ENCODE measurements around the gene STRBP. TPM values are rescaled to one million over a fixed set of nuclear protein-coding genes. Genes with fewer than 3 reads are reported as not detected.

The STRBP gene
- total RNA-seq, 1 donor from 2014 or later: 31.2 TPM

DNA sequence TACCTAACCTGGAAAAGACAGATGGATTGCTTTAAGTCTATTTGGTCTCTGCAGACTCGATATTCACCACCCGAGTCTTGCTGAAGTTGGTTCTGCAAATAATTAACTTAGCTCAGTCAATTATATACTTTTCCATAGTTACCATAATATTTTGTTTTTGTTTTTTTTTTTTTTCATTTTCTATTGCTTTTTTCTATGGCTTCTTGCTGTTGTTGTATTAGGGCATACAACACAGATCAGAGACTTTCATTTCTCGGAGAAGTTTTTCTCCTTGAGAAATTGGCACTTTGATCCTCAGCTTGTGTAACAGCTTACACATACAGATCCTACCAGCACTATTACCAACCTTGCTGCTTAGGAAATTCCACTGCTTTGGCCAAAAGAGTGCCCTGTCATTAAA lies 146.9 kb downstream of the STRBP start:
- no peak for ATAC-seq

DNA sequence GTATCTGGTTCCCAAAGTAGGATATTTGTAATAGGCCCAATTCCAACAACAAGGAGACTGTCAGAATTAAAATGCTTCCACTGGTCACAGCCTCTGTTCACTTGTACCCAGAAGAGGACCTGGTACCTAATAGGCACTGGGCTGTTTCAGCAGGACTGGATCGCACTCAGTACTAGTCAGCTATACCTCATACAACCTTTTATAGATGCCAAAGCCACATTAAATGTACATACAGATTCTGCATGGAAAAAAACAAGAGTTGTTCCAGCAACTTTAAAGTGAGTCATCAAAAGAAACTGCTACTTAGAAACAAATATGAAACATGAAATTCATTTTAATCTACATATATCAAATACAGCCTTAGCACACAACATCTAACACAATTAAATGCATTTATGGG lies 147.4 kb downstream of the STRBP start:
- ATAC-seq: no peak

DNA sequence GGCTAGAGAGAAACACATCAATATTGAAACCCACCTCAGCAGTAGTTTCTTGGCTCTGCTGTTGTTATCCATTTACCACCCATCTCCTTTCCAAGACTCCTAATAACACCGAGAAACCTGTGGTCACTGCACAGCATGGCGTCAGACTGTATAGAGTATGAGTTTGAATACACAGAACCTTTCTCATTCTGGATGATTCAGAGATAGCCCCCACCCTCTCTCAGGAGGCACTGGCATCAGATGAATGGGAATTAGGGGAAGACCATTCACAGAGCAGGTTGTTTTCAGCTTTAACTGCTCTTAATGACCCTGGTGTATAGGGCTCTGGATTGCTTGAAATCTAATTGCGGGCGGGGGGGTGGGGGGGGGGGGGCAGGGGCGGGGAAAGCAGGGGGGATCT lies 148.3 kb downstream of the STRBP start:
- ATAC-seq: no peak

DNA sequence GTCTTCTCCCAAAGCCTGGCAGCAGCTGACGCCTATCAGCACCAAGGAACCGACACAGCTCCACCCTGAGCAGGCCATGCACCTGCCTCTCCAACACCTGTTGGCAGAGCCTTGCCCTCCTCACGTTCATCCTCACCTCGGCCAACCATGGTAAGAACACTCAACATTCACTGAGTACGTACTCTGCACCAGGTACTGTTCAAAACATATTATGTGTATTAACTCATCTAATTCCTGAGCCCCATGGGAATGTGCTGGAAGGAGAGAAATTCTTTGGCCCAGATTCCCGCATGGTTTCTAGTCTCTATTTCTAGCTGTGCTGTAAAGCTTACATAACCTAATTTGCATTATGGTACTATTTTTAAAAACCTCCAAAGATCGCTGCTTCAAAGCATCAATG lies 148.8 kb downstream of the STRBP start:
- ATAC-seq: no peak

DNA sequence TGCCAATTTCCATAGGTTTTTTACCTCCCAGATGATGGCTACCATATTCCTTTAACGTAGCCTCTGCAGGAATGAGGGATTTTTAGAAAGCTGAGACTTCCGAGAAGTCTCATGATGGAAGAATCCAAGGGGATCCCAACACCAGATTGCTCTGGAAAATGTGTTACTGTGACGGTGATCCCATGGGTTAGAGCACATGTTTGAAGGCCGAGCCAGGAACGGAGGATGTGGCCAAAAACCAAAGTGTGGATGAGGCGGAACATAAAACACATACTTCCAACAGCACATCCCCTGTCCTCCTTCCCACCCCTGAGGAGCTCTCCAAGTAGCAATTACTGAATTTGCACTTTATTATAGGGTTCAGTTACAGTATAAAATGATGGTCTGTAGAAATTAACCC lies 152.3 kb downstream of the STRBP start:
- ATAC-seq: no peak

DNA sequence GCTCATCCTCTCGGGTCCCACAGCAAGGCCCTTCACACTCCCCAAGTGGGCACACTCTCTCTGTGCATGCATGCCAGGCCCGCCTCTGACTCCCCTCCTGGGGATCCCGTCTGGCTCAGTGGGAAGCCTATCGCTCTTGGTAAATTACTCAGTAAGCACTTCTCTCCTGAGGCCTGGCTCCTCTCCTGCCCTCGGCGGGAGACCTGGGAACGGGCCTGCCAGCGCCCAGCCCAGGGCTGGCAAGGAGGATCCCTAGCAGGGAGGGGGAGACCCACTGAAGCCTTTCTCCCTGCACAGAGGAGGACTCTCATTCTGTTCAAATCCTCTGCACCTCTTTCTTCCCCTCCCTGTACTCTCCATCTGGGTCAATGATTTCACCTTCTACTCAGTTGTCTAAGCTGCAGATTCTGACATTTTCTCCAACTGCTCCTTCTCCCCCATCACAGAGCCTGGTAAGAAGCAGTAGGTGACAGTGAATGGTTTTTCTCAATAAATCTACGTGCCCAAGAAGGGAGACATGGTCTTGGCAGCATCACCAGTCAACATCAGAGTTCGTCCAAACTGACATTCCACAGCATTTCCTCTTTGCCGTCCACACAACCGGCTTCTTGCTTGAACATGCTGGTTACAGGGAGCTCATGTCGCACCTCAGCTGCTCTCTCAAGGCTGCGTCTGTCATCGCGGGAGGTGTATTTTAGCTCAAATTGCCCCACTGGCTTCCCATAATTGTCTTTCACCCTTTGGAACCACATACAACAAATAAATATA lies 153.1 kb downstream of the STRBP start:
- no peak for ATAC-seq

DNA sequence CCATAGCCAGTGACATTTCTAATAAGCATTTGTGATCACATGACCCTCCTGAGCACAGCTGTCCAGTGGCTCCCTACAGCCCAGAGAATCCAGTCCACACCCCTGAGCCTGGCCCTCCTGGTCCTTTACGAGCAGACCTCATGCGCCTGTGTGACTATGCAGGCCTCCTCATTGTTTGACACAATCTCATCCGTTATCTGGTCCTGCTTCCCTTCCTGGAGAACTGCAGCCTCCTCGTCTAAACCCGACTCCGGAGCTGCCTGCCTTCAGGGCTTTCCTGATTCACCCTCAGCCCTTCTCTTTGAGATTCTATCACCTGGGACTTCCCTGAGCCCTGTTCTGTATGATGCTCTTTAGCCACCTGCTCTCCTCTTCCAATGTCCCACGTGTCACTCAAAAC lies 155.2 kb downstream of the STRBP start:
- ATAC-seq: no peak

DNA sequence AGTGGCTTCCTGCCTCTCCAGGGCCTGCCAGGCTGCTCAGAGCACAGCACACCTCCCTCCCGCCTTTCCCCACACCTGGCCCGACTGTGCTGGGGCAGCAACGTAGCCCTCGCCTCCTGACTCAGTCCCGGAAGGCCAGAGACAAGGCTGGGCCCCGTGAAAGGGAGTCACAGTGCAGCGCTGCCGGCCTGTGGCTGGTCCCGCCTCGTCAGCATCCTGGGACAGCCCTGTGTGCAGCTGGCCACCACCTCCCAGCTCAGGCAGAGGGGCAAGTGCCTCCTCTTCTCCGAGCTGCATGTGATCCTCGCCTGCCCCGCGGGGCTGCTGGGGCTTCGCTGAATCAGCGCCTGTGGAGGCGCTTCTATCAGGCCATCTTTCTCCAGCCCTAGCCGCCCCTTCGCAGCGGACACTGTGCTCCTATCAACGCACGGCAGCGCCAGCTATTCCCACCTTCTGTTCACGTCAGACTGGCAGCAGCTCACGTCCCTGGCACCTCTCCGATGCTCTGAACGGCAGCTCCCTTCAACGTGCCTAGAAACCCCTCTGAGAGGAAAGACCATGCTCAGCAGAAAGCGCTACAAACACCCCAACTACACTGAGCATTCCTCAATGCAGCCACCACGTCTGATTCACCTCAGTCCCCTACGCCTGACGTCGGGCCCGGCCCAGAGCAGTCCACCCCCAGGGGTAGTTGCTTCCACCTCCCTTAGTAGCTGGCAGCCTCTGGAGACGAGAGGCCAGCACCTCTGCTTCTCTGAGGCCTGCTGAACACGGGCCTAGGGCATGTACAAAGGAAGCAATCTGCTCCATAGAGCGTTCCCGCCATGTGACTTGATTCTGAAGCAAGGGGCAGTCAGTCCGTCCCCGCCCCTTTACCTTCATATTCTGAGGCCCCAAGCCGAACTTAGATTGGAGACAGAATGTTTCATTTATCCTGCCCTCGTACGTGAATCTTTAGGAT lies 156.1 kb downstream of the STRBP start:
- peak; percentile 73 for ATAC-seq

DNA sequence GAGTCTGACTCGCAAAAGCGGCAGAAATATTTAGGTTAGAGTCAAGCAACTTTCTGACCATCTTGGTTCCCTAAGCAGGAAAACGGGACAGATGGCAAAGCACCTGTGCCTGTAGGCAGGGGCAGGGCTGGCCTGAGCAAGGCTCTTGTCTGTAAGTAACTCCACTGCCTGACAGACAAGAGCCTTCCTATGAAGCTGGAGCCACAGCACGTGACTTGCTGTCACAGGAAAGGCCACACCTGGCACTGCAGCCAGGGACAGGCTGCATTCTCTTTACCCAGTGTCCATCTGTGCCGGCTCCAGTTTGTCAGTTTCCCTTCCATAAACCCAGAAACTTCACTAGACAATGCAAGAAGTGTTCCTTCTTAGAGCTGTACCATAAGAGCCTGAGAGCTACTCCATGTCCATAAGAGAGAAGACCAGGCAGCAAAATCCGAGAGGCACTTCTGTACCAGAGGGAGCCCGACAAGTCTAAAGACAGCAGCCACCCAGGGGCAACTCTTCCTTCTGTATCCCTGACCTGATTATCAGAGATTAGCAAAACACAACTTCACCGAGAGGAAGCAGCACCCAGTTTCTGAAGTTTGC lies 156.9 kb downstream of the STRBP start:
- peak; percentile 17 for ATAC-seq

DNA sequence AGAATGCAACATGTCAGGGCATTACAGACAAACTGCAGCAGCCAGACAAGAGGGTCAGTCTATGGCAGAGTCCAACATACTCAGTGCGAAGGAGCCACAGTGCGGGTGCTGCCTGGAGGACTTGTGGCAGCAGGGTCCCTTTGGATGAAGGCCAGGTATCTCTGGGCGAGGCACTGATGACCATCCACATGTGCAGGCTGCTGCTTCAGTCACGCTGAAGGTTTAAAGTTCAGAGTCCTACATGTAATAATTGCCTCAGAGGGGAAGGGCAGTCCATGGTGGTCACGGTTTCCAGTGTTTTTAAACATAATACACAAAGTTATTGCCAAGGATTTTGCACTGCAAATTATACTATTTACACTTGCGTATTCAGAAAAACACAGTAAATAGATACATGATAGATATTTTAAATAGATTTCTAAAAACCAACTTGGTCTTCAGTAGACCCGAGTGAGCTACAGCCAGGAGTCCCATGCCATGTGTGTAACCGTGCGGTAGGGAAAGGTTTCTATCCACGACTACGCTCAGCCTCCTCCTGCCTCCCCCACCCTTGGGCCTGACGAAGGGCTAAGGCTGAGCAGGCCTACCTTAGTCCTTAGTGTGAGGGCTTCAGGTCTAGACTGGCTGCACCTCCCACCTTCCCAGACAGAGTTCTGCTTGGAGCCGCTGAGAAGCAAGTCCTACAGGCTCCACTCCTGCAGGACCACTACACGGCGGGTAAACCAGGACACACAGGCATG lies 158.7 kb downstream of the STRBP start:
- no peak for ATAC-seq

DNA sequence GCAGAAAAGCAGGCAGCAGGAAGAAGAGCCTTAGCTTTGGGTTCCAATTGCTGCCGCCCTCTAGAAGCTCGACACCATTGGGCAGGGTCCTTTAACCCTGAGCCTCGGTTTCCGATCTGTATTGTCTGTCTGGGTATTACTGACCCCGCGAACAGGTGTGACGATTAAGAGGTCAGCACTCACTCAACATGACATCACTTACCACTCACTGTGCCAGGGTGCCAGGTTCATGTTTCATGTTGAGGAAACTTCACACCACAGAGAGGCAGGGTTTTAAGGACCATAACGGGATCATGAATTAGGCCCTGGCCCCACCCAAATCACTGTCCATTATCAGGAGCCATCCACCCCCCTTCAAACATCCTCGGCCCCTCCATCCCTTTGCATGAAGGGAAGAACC lies 159.4 kb downstream of the STRBP start:
- ATAC-seq: no peak

DNA sequence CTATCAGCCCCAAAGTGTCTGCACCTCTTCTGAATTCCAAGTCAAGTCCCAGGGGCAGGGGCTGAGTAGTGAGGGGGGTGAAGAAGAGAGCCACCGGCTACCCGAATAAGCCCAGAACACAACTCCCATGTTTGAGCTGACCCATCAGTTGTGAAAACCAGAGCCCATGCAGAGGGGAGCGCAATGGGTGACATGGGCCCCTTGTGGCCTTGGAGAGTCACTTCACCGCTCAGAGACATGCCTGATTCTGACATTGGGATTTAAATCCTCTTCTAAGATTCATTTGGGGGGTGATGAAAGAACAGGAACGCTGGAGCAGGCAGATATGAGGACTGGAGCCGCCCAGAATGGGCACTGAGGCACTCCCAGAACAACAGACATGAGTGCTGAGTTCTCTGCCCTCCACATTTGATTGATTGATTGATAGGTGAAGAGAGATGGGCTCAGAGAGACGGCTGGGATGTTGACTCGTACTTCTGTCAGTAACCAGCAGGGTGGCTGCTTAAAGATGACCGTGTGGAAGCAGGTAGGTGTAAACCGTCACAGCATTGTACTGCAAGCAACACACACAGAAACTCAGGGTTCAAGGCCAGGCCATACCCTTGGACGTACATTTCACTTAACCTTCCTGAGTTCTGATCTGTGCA lies 160.6 kb downstream of the STRBP start:
- ATAC-seq: no peak

DNA sequence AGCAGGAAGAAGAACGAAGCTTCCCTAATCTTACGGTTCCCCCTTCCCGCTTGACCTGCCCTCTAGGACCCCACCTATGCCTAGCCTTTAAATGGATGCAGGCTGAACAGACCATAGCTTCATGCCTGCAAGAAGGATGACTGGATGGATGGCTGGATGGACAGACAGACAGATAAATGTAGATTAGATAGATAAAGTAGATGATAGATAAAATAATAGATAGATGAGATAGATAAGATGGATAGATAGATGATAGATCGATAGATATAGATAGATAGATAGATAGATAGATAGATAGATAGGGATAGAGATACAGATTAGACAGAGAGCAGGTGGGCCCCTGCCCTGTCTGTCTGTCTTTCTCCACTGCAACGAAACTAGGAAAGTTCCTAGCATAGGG lies 162.9 kb downstream of the STRBP start:
- ATAC-seq: no peak

DNA sequence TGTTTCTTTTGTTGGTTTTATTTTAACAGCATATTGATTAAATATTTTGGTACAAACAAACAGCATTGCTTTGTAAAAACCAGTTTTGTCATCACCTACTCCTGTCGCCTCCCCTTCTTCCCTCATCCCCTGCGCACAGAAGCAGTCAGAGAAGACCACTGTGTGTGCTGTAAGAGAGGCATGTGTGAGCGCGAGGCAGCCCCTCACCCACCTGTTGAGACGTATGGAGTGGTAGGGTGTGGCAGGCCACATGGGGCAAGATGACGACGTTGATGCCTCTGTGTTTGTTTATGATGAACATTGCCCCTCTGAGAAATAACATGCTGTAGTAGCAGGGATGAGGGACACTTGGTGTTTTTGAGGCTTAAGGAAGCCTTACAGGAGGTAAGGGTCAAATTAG lies 163.6 kb downstream of the STRBP start:
- ATAC-seq: no peak

DNA sequence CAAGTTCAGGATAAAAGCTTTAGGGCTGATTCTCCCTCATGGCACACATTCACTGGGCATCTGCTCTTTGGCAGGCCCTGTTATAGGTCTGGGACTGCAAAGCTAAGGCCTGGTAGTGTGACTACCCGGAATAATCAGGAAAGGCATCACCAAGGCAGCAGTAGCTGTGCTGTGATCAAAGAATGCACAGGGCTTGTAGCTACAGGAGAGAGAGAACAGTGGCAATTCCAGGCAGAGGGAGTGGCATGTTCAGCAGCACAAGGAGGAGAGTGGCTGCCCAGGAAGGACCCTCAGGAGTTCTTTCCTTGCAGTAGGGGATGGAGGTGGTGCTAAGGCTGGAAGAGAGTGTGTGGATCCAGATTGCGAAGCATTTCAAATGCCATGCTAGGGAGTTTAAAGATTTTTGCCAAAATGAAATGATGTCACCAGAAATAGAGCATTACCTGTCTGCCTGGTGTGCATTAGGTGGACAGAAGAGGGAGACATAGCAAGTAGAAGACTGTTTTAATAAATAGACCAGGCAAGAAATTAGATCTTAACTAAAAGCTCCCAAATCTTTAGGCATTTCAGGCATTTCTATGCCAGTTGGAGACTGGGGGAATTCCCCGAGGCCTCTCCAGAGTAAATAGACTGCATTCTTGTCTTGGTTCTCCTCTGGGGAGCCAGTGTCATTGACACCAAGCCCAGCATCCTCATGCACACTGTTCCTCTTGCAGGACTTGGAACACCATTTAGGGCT lies 165.8 kb downstream of the STRBP start:
- peak; percentile 59 for ATAC-seq

DNA sequence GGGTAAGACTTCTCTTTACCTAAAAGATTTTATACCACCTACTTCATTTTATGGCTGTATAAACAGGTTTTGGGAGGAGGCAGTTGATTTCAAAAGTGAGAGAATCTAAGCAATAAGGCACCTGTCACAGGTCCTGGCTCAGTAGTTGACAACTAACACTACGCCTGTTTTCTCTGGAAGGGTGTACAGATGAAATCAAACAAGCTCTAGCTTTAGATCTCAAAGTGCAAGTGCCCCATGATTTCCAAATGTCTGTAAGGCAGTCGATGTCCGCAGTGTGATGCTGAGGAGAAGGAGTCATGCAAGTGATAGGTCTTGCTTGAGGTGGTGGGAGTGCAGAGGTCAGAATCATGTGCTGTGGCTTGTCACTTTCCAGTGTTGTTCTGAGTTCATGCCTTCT lies 168.8 kb downstream of the STRBP start:
- ATAC-seq: no peak

DNA sequence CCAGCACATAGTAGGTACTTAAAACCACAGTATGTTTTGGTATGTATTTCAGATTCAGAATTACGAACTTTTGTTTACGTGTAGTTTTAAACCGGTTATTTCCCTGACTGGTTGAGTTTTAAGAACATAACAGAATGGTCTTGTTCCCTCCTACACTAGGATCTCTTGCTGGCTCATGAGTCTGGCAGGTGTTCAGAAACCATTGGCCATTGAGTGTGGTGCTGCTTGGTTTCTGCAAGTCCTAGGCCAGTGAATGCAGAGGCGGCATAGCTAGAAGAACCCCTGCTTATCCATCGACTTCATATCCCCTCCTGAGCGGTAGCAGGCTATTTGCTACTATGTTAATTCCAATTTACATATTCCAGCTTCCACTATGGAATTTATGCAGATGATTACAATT lies 169.3 kb downstream of the STRBP start:
- ATAC-seq: no peak

DNA sequence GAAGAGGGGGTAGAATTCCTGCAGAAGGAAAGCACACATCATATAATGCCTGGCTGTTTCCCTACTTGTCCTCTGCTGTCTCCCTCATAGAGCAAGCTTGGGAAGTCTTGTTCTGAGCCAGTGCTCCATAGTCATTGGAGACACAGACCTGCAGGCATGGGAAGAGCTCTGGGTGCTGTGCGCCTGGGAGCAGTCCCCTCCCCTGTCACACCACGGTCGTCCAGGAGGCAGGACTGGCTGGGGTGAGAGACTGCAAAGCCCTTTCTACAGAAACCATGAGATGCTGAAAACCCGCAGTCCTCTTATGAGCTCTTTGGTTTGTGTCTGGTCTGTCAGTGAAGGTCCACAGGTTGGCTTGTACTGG lies 170.3 kb downstream of the STRBP start:
- no peak for ATAC-seq

DNA sequence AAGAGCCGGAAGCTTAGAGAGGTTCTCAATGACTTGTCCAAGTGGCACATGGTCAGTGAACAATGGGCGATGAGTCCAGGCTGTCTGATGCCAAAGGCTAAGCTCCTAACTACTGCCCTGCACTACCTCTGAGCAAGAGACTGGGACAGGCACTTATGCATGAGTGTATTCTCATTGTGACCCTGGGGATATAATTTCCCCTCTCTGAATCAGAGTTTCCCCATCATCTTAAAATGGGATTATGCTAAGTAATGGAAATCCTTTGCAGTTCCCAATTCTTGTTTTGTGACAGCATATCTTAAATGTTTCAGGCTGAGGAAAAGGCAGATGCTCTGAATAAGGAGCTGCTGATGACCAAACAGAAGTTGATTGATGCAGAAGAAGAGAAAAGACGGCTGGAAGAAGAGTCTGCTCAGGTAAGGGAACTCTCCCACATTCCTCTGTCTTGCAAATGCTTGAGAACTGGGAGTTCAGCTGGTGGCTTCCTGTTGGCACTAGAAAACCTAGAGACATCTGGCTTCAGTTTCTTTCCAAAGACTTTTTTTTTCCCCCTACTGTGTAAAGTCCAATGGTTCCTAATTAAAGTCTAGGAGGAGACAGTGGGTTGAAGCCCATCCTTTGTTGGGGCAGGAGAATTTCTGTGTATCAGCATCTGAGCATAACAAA lies 170.8 kb downstream of the STRBP start:
- no peak for ATAC-seq

DNA sequence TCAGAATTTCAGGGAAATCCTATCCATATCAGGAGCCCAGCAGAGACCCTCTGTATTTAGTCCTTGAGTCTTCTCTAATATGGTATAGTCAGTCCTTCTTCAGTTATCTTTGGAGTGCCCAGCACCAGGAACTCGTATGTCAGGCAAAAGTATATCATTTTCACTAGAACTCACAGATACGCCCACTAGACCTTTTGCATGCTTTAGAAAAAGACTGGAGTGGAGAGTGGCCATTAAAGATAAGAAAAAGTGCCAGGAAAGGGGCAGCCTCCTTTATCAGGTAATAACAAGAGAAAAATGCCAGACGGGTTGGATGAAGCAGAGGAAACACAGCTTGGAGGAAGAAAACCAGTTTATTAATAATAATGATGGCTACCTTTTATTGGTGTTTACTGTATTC lies 171.4 kb downstream of the STRBP start:
- no peak for ATAC-seq

DNA sequence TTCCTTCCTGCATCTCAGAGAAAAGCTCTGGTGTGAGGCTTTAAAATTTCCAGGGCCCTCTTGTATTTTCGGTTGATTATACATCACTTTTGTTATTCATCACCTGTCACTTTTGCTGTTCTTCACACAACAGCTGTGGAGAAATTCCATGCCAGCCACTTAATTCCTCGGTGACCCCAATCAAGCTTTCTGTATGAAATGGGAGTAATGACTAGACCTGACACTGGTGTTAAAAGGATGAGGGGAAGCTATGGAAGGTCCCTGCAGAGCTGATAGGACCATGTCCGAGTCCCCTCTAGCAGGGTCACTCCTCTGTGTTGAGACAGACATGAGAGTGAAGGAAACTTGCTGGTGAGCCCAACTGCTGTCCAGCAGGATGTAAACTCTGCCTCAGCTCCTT lies 175.2 kb downstream of the STRBP start:
- ATAC-seq: no peak
